Measurements from ENCODE around the gene ORC3. TPM values are rescaled to one million over a fixed set of nuclear protein-coding genes. Genes with fewer than 3 reads are reported as not detected.
A peak's percentile ranks its signal among the peaks of the same experiment; 100 is the strongest.

The ORC3 gene
- total and polyA plus RNA-seq, 10 of the 15 experiments (the other 5 are each of a cell fraction or from before 2014, with no cell fraction given) = 27.2 to 76.3 (median 54.6) TPM

GRCh38 chr6:87682310-87682709, 92.4 kb downstream of the ORC3 start:
- Histone ChIP-seq H2AFZ (ENCODE audit: control insufficient read depth, low read depth, low read length) (no peak overlapping the region), H3K9ac (ENCODE audit: control insufficient read depth, insufficient read depth, low read length) (no peak overlapping the region), H3K9me3 (replicated peaks; ENCODE audit: control insufficient read depth, insufficient read depth, low read length) (no peaks in the 10 kb centered on the region; the same call in 1 of the 3 replicates), H3K27ac (ENCODE audit: control insufficient read depth, insufficient read depth) (peak overlapping the region; percentile 70), H3K4me1 (ENCODE audit: control insufficient read depth, insufficient read depth, low read length) (peaks cover 20% of the 10 kb centered on the region), H3K4me3 (no peak overlapping the region), H4K20me1 (ENCODE audit: control insufficient read depth, insufficient read depth) (no peaks in the 10 kb centered on the region), H3K79me2 (ENCODE audit: control insufficient read depth, insufficient read depth, low read length) (peaks cover 81% of the 10 kb centered on the region), H3K36me3 (ENCODE audit: control insufficient read depth in 2 of 2, insufficient read depth in 2 of 2, low read length in 1 of 2) (peaks cover 2 to 23% of the 10 kb centered on the region in 2 experiments), H3K27me3 (replicated peaks in 1 of 2; ENCODE audit: control insufficient read depth in 2 of 2, insufficient read depth in 2 of 2, low read length in 1 of 2) (no peaks in the 10 kb centered on the region), H3K4me2 (ENCODE audit: control insufficient read depth, insufficient read depth) (peak overlapping the region; percentile 43; the same call in 1 of the 2 replicates)
- BruUV-seq (replicated peaks) = no TSS peak
- ChIA-PET SMC1A (ENCODE audit: uncharacterized antibody, unreplicated experiment) (interaction anchor here (0.6 to 5.9 kb wide), 13 partner anchors 9 to 150 kb away, joined by 3 to 83 read pairs (median 3); partner anchors contain the start of genes AKIRIN2, ORC3 and RARS2), RAD21 (ENCODE audit: unreplicated experiment) (interaction anchor here (0.8 to 6.1 kb wide), 8 partner anchors 12 to 75 kb away, joined by 3 to 54 read pairs (median 4); partner anchors contain the start of gene AKIRIN2), CTCF (interaction anchor here (0.8 to 2.3 kb wide), 4 partner anchors 17 to 88 kb away, joined by 3 to 11 read pairs (median 3); no protein-coding TSS in a partner anchor), POLR2A (interaction anchor here (0.9 to 2.0 kb wide), 5 partner anchors 13 to 22 kb away, joined by 3 to 9 read pairs (median 4); partner anchors contain the start of gene AKIRIN2)
- FAIRE-seq = no peak
- intact Hi-C loops (cut with micrococcal nuclease; ENCODE audit: unreplicated experiment) (no loop called here), in situ Hi-C loops (cut with MboI) (no loop called here)
- no peak for DNase-seq (ENCODE audit: low read depth, low spot score)
- peak; percentile 82 for ATAC-seq
- TF ChIP-seq MEF2B (IDR thresholded peaks at IDR 0.05; ENCODE audit: partially characterized antibody, poor library complexity, severe bottlenecking) (peak; percentile 54), TBL1XR1 (IDR thresholded peaks at IDR 0.05; ENCODE audit: low read depth, low read length) (peak; percentile 21; the same call in 1 of the 2 replicates), E2F4 (IDR thresholded peaks at IDR 0.05; ENCODE audit: low read depth, low read length) (no peak), DPF2 (IDR thresholded peaks at IDR 0.05) (peak; percentile 82), SMARCA5 (IDR thresholded peaks at IDR 0.05) (no peak), MAX (IDR thresholded peaks at IDR 0.05; ENCODE audit: low read depth, low read length) (no peak), ESRRA (IDR thresholded peaks at IDR 0.05; ENCODE audit: low read length) (no peak), RBBP5 (conservative IDR thresholded peaks at IDR 0.05) (no peak), TARDBP (IDR thresholded peaks at IDR 0.05; ENCODE audit: borderline replicate concordance) (no peak), CREM (IDR thresholded peaks at IDR 0.05; ENCODE audit: low read depth) (peak; percentile 22; the same call in 1 of the 2 replicates), ZBTB33 (IDR thresholded peaks at IDR 0.05) (no peak), CBFB (IDR thresholded peaks at IDR 0.05; ENCODE audit: low read depth) (peak; percentile 77), RAD21 (IDR thresholded peaks at IDR 0.05; ENCODE audit: insufficient read depth, low read depth, low read length) (no peak), NFYA (IDR thresholded peaks at IDR 0.05; ENCODE audit: borderline replicate concordance, low read depth, low read length) (no peak), MLLT1 (IDR thresholded peaks at IDR 0.05) (0 out of 2 replicates have a peak, but pooled peaks have one; percentile 43), HDAC6 (IDR thresholded peaks at IDR 0.05; ENCODE audit: unreplicated experiment) (no peak), PML (IDR thresholded peaks at IDR 0.05; ENCODE audit: low read length) (peak; percentile 53; the same call in 1 of the 2 replicates), ATF2 (IDR thresholded peaks at IDR 0.05; ENCODE audit: low read length) (peak; percentile 62), SRF (IDR thresholded peaks at IDR 0.05; ENCODE audit: low read depth in 2 of 2, low read length in 2 of 2) (no peak), SMAD1 (IDR thresholded peaks at IDR 0.05; ENCODE audit: low read depth, partially characterized antibody) (no peak), RFX5 (IDR thresholded peaks at IDR 0.05; ENCODE audit: low read depth, low read length) (no peak)
